ENCODE data around the gene OR8B3.

OR8B3 gene, protein sequence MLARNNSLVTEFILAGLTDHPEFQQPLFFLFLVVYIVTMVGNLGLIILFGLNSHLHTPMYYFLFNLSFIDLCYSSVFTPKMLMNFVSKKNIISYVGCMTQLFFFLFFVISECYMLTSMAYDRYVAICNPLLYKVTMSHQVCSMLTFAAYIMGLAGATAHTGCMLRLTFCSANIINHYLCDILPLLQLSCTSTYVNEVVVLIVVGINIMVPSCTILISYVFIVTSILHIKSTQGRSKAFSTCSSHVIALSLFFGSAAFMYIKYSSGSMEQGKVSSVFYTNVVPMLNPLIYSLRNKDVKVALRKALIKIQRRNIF

GRCh38 chr11:124398924-124399323 is at the start of gene OR8B3:
Gene OR8B3, minus strand, starts transcription at chr11:124399024. Its CDS starts 1,673 bp downstream, at chr11:124397351.
- TF ChIP-seq CTCF (IDR thresholded peaks at IDR 0.05), result no peak

DNA sequence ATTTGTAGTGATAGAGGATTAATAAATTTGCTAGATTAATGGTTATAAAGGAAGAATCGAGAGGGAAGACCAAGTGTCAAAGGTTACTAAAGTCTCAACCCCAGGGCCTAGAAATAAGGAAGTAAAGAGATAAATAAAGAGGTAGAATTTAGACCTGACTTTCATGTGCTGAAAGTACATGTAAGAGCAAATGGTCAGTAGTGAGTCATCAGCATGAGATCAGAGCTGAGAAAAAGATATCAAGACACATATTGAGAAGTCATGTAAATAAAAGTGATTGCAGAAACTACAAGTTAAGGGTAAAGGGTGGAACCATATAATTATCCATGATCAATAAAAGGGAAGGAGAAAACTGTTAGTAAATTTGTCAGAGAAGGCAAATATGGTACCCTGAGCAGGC is 48.1 kb upstream of the OR8B3 start:
- TF ChIP-seq CTCF (IDR thresholded peaks at IDR 0.05), result no peak

DNA sequence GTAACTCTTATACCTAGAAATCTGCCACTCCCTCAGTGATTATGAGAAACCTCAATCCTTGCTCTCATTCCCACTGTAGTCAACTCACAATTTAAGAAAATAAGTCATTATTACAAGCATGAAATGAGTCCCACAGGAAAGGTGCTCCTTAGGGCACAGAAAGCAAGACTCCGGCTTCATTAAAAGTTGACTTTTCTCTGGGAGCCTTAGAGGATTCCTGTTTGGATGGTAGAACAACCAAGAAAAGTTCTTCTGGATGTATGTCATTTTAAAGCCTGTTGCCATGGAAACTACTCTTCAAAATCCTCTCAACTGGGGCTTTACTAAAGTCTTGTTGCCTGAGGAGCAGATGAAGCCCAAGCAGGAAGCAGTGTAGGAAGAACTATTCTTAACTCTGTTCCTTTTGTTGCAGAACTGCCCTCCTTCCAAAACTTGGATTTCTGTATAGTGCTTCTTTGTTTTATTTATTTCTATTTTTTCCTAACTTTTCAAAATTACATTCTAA is 46.9 kb upstream of the OR8B3 start, which contains the start of gene OR8B8:
TSS of gene OR8B8 (minus strand) at position 51 of the 505 bp plus-strand sequence. CDS start 4,611 bp downstream, outside the sequence.
- TF ChIP-seq CTCF (IDR thresholded peaks at IDR 0.05), result no peak

DNA sequence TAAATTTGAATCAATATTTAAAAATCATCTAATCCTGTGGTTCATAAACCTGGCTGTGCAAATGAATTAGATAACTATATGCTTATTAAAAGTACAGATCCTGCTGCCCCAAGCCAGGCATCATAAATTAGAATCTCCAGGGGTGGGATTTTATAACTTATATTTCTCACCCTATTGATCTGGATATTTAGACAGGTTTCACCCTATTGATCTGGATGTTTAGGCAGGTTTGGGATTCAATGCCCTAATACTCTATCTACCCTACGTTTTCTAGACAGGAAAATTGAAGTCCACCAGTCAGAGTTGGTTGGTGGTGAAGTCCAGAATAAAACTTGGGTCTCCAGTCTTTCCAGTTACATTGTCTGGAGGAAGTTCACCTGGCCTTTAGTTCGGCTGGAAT is 44.0 kb upstream of the OR8B3 start:
- TF ChIP-seq CTCF (IDR thresholded peaks at IDR 0.05), result no peak

- no peak for TF ChIP-seq CTCF (IDR thresholded peaks at IDR 0.05)
These were observed 43.6 kb upstream of the OR8B3 start for GRCh38 chr11:124442442-124442841.

DNA sequence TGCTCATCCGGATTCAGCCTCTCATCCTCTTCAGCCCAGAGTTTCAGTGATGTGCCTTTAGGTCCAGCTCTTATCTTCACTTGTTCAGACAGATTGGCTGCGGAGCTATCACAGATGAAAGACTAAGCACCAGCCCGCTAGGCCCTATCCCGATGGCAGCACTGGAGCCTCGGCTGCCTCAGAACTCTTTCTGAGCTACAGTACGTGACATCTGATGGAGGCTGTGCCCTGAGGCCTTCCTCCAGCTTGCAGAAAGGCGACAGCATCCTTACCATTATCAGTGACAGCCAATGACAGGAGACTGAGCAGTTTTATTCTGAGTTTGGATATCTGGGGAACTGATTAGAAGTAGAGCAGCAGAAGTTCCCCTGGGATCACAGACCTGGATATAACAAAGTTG is 42.7 kb upstream of the OR8B3 start:
- TF ChIP-seq CTCF (IDR thresholded peaks at IDR 0.05), result no peak

DNA sequence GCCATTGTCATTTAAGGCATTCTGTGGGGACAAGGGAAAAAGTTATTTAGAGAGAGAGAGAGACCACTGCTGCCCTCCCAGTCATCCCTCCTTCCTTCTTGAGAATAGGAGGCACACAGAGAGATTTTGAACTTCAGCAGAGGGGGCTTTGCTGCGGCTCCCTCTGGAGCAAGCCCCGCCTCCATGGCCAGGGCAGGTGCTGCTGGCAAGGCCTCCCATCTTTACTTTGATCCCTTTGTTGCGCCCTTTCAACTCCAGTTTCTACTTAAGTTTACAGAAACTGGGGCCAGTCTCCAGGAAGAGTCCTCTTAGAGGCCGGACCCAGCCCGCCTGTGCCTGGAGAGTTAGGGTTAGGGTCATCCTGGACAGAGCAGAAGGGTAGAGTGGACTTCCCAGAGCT is 42.3 kb upstream of the OR8B3 start:
- TF ChIP-seq CTCF (IDR thresholded peaks at IDR 0.05), result no peak

Data from LNCAP (cell line).